Measurements from ENCODE around the gene NTMT1.
A peak's percentile ranks its signal among the peaks of the same experiment; 100 is the strongest.

Gene NTMT1

GRCh38 chr9:129607027-129607387 is 19.0 kb upstream of the NTMT1 start:
- Histone ChIP-seq H3K27me3 (no peaks in the 10 kb centered on the region), H3K4me1 (peaks cover 94% of the 10 kb centered on the region), H3K9ac (peak overlapping the region; percentile 30; the same call in 1 of the 2 replicates), H3K27ac (peak overlapping the region; percentile 72), H3K4me2 (peak overlapping the region; percentile 100), H3K36me3 (no peaks in the 10 kb centered on the region), H3K9me3 (no peaks in the 10 kb centered on the region), H3K4me3 (no peak overlapping the region), H4K20me1 (no peaks in the 10 kb centered on the region)
- TF ChIP-seq Cebpa-rat (IDR thresholded peaks at IDR 0.05) = no peak

DNA sequence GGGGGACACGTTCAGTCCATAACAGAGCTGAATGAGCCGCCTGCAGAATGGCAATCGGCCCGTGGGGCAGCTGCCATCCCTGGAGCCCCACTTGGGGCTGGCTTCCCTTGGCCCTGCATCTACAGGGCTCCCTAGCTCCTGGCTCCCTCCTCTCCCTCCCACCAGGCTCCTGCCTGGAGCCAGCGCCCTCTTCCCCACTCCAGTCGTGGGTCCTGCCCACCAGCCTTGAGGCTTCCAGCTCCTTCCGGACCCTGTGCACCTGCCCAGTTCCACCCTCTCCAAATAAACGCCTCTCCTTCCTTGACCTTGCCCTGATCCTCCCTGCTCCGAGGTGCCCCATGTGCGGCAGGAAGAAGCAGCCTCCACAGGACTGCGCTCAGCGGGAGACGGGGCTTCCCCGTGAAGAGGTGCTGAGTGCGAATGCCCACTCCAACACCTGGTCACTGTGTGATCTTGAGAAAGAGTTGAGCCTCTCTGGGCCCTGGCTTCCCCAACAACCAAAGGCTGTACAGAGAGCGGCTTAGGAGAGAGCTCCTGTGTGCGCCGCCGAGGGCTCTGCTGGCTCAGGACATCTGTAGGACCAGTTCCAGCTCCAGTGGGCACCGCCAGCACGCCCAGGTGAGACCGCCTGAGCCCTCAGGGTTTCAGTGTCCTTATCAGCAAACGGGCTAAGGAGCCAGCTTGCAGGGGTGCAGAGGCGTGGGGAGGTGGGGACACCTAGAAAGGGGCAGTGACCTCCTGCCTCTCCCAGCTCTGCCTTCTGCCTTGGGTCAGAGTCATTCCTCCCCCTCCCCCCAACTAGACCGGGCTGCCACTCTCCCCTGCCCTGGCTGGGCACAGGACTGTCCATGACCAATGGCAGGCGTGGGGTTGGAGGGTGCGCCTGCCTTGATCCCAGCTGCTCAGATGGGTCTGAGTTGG is 17.1 kb upstream of the NTMT1 start:
- no peaks in the 10 kb centered on the region for H3K27me3 ChIP-seq
- H3K4me3 ChIP-seq = no peak overlapping the region
- peaks cover 94% of the 10 kb centered on the region for H3K4me1 ChIP-seq
- TF ChIP-seq Cebpa-rat (IDR thresholded peaks at IDR 0.05) = no peak
- peak overlapping the region; percentile 24 for H3K27ac ChIP-seq
- no peaks in the 10 kb centered on the region for H4K20me1 ChIP-seq
- no peaks in the 10 kb centered on the region for H3K36me3 ChIP-seq
- H3K9me3 ChIP-seq = no peaks in the 10 kb centered on the region
- H3K4me2 ChIP-seq = peak overlapping the region; percentile 100
- no peak overlapping the region for H3K9ac ChIP-seq

GRCh38 chr9:129609486-129610212 is 16.3 kb upstream of the NTMT1 start:
- Histone ChIP-seq H4K20me1 (no peaks in the 10 kb centered on the region), H3K9ac (peak overlapping the region; percentile 19; the same call in 1 of the 2 replicates), H3K4me1 (peaks cover 94% of the 10 kb centered on the region), H3K4me2 (peak overlapping the region; percentile 100), H3K36me3 (no peaks in the 10 kb centered on the region), H3K27me3 (no peaks in the 10 kb centered on the region), H3K4me3 (peak overlapping the region; percentile 74), H3K27ac (peak overlapping the region; percentile 58), H3K9me3 (no peaks in the 10 kb centered on the region)
- no peak for TF ChIP-seq Cebpa-rat (IDR thresholded peaks at IDR 0.05)

- Histone ChIP-seq H3K4me2 (peak overlapping the region; percentile 100), H3K4me1 (peaks cover 94% of the 10 kb centered on the region), H4K20me1 (no peaks in the 10 kb centered on the region), H3K27ac (peak overlapping the region; percentile 82), H3K27me3 (no peaks in the 10 kb centered on the region), H3K9me3 (no peaks in the 10 kb centered on the region), H3K36me3 (no peaks in the 10 kb centered on the region), H3K4me3 (peak overlapping the region; percentile 74), H3K9ac (peak overlapping the region; percentile 84)
- no peak for TF ChIP-seq Cebpa-rat (IDR thresholded peaks at IDR 0.05)
These were observed 15.8 kb upstream of the NTMT1 start for GRCh38 chr9:129610213-129610472.

DNA sequence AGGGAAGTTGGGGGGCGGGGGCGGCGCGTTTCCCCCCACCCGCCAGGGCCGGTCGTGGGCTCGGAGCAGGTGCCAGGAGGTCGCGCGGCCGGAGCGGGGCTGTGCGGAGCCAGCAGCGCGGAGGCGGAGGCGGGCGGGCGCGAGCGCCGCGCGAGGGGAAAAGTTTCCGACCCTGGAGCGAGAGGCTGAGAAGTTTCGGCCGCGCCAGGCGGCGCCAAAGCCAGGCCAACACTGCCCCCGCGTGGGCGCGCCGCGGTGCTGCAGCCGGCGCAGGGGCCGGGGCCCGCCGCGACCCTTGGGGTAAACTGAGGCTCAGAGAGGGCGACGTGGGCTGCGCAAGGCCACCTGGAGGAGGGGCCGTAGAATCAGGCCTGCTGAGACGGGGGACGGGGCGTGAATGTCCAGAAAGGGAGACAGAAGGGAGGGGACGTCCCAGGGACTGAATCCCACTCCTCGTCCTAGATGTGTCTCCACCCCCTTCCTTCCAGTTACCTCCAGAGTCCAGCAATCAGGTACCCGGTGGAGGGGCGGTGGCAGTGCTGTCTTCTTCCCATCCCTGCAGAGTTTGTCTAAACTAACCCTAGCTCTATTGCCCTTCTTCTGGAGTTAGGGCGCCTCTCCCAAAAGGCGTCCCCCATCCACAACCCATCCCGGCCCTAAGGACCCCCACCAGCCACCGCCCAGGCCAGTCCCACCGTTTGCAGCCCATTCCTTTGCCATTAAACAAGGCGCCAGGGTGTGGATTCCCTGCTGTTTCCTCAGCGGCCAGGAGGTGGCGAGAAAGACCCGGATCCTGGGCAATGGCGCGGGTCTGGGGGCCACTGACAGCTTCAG is 15.3 kb upstream of the NTMT1 start:
- peaks cover 94% of the 10 kb centered on the region for H3K4me1 ChIP-seq

GRCh38 chr9:129611307-129611800 is 14.6 kb upstream of the NTMT1 start:
- 0 out of 2 replicates have a peak overlapping the region, but pooled peaks have one; percentile 84 for H3K9ac ChIP-seq
- peaks cover 92% of the 10 kb centered on the region for H3K4me1 ChIP-seq
- no peak for TF ChIP-seq Cebpa-rat (IDR thresholded peaks at IDR 0.05)
- no peaks in the 10 kb centered on the region for H3K36me3 ChIP-seq
- H3K27me3 ChIP-seq = no peaks in the 10 kb centered on the region
- H4K20me1 ChIP-seq = no peaks in the 10 kb centered on the region
- peak overlapping the region; percentile 100 for H3K4me2 ChIP-seq
- no peak overlapping the region for H3K27ac ChIP-seq
- H3K9me3 ChIP-seq = no peaks in the 10 kb centered on the region
- peak overlapping the region; percentile 74; the same call in 1 of the 2 replicates for H3K4me3 ChIP-seq

More for the DNA sequence above, 15.3 kb upstream of the NTMT1 start:
- peak overlapping the region; percentile 82 for H3K27ac ChIP-seq
- H4K20me1 ChIP-seq = no peaks in the 10 kb centered on the region
- H3K4me2 ChIP-seq = peak overlapping the region; percentile 100
- no peaks in the 10 kb centered on the region for H3K27me3 ChIP-seq
- no peaks in the 10 kb centered on the region for H3K9me3 ChIP-seq
- no peaks in the 10 kb centered on the region for H3K36me3 ChIP-seq
- peak overlapping the region; percentile 74 for H3K4me3 ChIP-seq
- H3K9ac ChIP-seq = peak overlapping the region; percentile 84
- TF ChIP-seq Cebpa-rat (IDR thresholded peaks at IDR 0.05) = no peak

GRCh38 chr9:129612123-129612522 is 13.8 kb upstream of the NTMT1 start:
- Histone ChIP-seq H3K9ac (peak overlapping the region; percentile 65; the same call in 1 of the 2 replicates), H3K4me2 (peak overlapping the region; percentile 100), H3K9me3 (no peaks in the 10 kb centered on the region), H3K27ac (peak overlapping the region; percentile 74), H3K4me3 (no peak overlapping the region), H3K4me1 (peaks cover 85% of the 10 kb centered on the region), H3K36me3 (no peaks in the 10 kb centered on the region), H3K27me3 (no peaks in the 10 kb centered on the region), H4K20me1 (no peaks in the 10 kb centered on the region)
- TF ChIP-seq Cebpa-rat (IDR thresholded peaks at IDR 0.05) = no peak

DNA sequence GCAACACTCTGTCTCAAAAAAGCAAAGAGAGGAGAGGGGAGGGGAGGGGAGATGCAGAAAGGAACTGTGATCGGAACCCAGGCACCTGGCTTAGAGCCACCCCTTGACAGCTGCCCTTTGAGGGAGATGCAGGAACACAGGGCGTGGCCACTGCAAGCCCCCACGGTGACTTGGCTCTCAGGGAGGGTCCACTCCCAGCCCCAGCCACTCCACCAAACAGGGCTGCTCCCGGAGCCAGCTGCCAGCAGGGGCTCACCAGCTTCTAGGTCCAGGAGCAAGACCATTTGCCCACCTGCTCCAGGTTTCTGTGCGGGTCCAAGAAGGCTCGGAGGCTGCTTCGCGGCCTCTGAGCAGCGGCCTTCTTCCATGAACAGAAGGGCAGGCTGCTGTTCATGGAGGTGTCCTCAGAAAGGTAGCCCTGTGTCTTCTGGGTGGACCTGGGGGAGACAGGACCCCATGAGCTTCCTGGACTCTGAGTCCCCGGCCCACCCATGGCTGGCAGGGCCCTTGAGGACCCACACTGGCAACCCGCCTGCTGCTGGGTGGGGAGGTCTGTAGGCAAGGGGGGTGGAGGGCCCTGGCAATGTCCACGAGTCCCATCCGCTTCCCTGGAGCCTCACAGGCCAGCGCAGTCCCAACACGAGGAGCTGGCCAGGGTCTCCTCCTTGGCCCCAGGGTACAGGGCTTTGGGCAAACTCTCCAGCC is 13.0 kb upstream of the NTMT1 start:
- H3K36me3 ChIP-seq = no peaks in the 10 kb centered on the region

More for the DNA sequence above, 13.0 kb upstream of the NTMT1 start:
- H3K9ac ChIP-seq = peak overlapping the region; percentile 65
- H4K20me1 ChIP-seq = no peaks in the 10 kb centered on the region
- peaks cover 76% of the 10 kb centered on the region for H3K4me1 ChIP-seq
- no peak for TF ChIP-seq Cebpa-rat (IDR thresholded peaks at IDR 0.05)
- H3K9me3 ChIP-seq = no peaks in the 10 kb centered on the region
- H3K4me2 ChIP-seq = peak overlapping the region; percentile 100
- peak overlapping the region; percentile 53 for H3K4me3 ChIP-seq
- no peaks in the 10 kb centered on the region for H3K27me3 ChIP-seq
- H3K27ac ChIP-seq = peak overlapping the region; percentile 74
